ENCODE measurements around the gene ZNF32. TPM values are rescaled to one million over a fixed set of nuclear protein-coding genes. Genes with fewer than 3 reads are reported as not detected.

The ZNF32 gene
- total RNA-seq, 1 experiment from 2014 or later = 17.8 TPM

GRCh38 chr10:43681220-43681619 lies 32.5 kb upstream of the ZNF32 start:
- no TSS peak for BruUV-seq (replicated peaks)
- no peak for TF ChIP-seq CTCF (IDR thresholded peaks at IDR 0.05; ENCODE audit: unreplicated experiment)
- H3K4me1 Mint-ChIP-seq (ENCODE audit: low read depth, unreplicated experiment) = no peaks in the 10 kb centered on the region
- H3K4me3 Mint-ChIP-seq (ENCODE audit: low read depth, unreplicated experiment) = no peak overlapping the region
- no peaks in the 10 kb centered on the region for H3K36me3 Mint-ChIP-seq (ENCODE audit: insufficient read depth, unreplicated experiment)
- no peak for DNase-seq
- H3K9me3 Mint-ChIP-seq (ENCODE audit: low read depth, unreplicated experiment) = peaks cover 6% of the 10 kb centered on the region
- no peak overlapping the region for H3K27ac Mint-ChIP-seq (ENCODE audit: unreplicated experiment)
- intact Hi-C loops (cut with micrococcal nuclease; ENCODE audit: unreplicated experiment) = no loop called here
- CTCF ChIA-PET = no interaction called here
- H3K27me3 Mint-ChIP-seq (ENCODE audit: unreplicated experiment) = peaks cover 26% of the 10 kb centered on the region

GRCh38 chr10:43680035-43680434 lies 31.4 kb upstream of the ZNF32 start:
- intact Hi-C loops (cut with micrococcal nuclease; ENCODE audit: unreplicated experiment) = no loop called here
- H3K27me3 Mint-ChIP-seq (ENCODE audit: unreplicated experiment) = peaks cover 23% of the 10 kb centered on the region
- CTCF ChIA-PET = no interaction called here
- no peak overlapping the region for H3K27ac Mint-ChIP-seq (ENCODE audit: unreplicated experiment)
- H3K4me1 Mint-ChIP-seq (ENCODE audit: low read depth, unreplicated experiment) = no peaks in the 10 kb centered on the region
- DNase-seq = no peak
- BruUV-seq (replicated peaks) = no TSS peak
- H3K9me3 Mint-ChIP-seq (ENCODE audit: low read depth, unreplicated experiment) = peaks cover 6% of the 10 kb centered on the region
- no peak overlapping the region for H3K4me3 Mint-ChIP-seq (ENCODE audit: low read depth, unreplicated experiment)
- no peak for TF ChIP-seq CTCF (IDR thresholded peaks at IDR 0.05; ENCODE audit: unreplicated experiment)
- no peaks in the 10 kb centered on the region for H3K36me3 Mint-ChIP-seq (ENCODE audit: insufficient read depth, unreplicated experiment)

GRCh38 chr10:43679509-43679908 lies 30.8 kb upstream of the ZNF32 start:
- Mint-ChIP-seq H3K36me3 (ENCODE audit: insufficient read depth, unreplicated experiment) (no peaks in the 10 kb centered on the region), H3K4me3 (ENCODE audit: low read depth, unreplicated experiment) (no peak overlapping the region), H3K27me3 (ENCODE audit: unreplicated experiment) (peaks cover 29% of the 10 kb centered on the region), H3K4me1 (ENCODE audit: low read depth, unreplicated experiment) (no peaks in the 10 kb centered on the region), H3K9me3 (ENCODE audit: low read depth, unreplicated experiment) (peaks cover 6% of the 10 kb centered on the region), H3K27ac (ENCODE audit: unreplicated experiment) (no peak overlapping the region)
- no peak for DNase-seq
- intact Hi-C loops (cut with micrococcal nuclease; ENCODE audit: unreplicated experiment) = no loop called here
- BruUV-seq (replicated peaks) = no TSS peak
- CTCF ChIA-PET = no interaction called here
- no peak for TF ChIP-seq CTCF (IDR thresholded peaks at IDR 0.05; ENCODE audit: unreplicated experiment)

- intact Hi-C loops (cut with micrococcal nuclease; ENCODE audit: unreplicated experiment) = no loop called here
- H3K27ac Mint-ChIP-seq (ENCODE audit: unreplicated experiment) = no peak overlapping the region
- H3K9me3 Mint-ChIP-seq (ENCODE audit: low read depth, unreplicated experiment) = peaks cover 6% of the 10 kb centered on the region
Measured at GRCh38 chr10:43678654-43679053, 30.0 kb upstream of the ZNF32 start.

More at GRCh38 chr10:43678654-43679053, 30.0 kb upstream of the ZNF32 start:
- Mint-ChIP-seq H3K36me3 (ENCODE audit: insufficient read depth, unreplicated experiment) (no peaks in the 10 kb centered on the region), H3K4me1 (ENCODE audit: low read depth, unreplicated experiment) (no peaks in the 10 kb centered on the region), H3K27me3 (ENCODE audit: unreplicated experiment) (peaks cover 35% of the 10 kb centered on the region), H3K4me3 (ENCODE audit: low read depth, unreplicated experiment) (no peak overlapping the region)
- no peak for DNase-seq
- no peak for TF ChIP-seq CTCF (IDR thresholded peaks at IDR 0.05; ENCODE audit: unreplicated experiment)
- CTCF ChIA-PET = no interaction called here
- no TSS peak for BruUV-seq (replicated peaks)

Measured in Calu3 (cell line).